HCT116 (cell line): ENCODE measurements around the gene LRRC74A. TPM values are rescaled to one million over a fixed set of nuclear protein-coding genes. Genes with fewer than 3 reads are reported as not detected.

ENCODE experiments used
- ATAC-seq: fragments of 200-7000 bp; cut with Tn5 transposase; 2 replicates; pipeline ENCODE4 v1.9.1; 2020; ENCODE audit warnings: mild to moderate bottlenecking, moderate library complexity
- BruUV-seq: library from RNA; stranded (reverse); fragments of 400-500 nt; replicated peaks from 2 replicates; lab custom pipeline; 2021; lab: Mats Ljungman, UMichigan
- CTCF ChIA-PET: fragments of 300-600 bp; sonication (Branson Sonifier 250); formaldehyde crosslinking; loops from one replicate; lab custom pipeline; 2021; ENCODE audit warnings: antibody characterized with exemption; lab: Charles Lee
- POLR2A ChIA-PET: fragments of 300-600, 350-600 bp; sonication (Branson Sonifier 250); formaldehyde crosslinking; loops from one replicate; lab custom pipeline; 2021; ENCODE audit warnings: antibody characterized with exemption; lab: Charles Lee
- RAD21 ChIA-PET, 2 experiments: fragments of 300-600 bp; sonication (Branson Sonifier 250); formaldehyde crosslinking; loops; one replicate each; lab custom pipeline; 2023; ENCODE audit warnings: low total read pairs in 2 of 2; ENCODE audit not compliant: uncharacterized antibody in 2 of 2, unreplicated experiment in 2 of 2, low non-redundant PET in 1 of 2; lab: Charles Lee
- DNase-seq: peaks from one replicate; pipeline ENCODE4 v3.0.0-alpha.2; 2010; ENCODE audit warnings: low read depth, low spot score
- H2AFZ ChIP-seq: fragments of 200-600 bp; shearing (Covaris generic), sonication (generic); 2 replicates; pipeline ENCODE4 v1.6.1; 2017; ENCODE audit warnings: low read depth, mixed run types, mixed read lengths, antibody characterized with exemption, low read length; ENCODE audit not compliant: poor library complexity, severe bottlenecking
- H3K27ac ChIP-seq: 2 replicates; pipeline ENCODE4 v1.5.1; 2012; ENCODE audit warnings: low read depth, low read length
- H3K27me3 ChIP-seq: fragments of 200-600 bp; sonication (generic); 2 replicates; pipeline ENCODE4 v1.6.1; 2016; ENCODE audit warnings: mixed run types, low read length, mixed read lengths; ENCODE audit not compliant: insufficient read depth
- H3K36me3 ChIP-seq, 2 experiments: fragments of 200-500 bp in 1 of 2; fragments of 200-600 bp in 1 of 2; sonication (Bioruptor generic) in 1 of 2; sonication (generic) in 1 of 2; 2 replicates each; pipeline versions ENCODE4 v1.5.1 to v1.6.1; 2014 to 2016; ENCODE audit warnings: low read length in 2 of 2, inconsistent platforms in 1 of 2, mixed read lengths in 1 of 2, mixed run types in 1 of 2; ENCODE audit not compliant: insufficient read depth in 2 of 2, control insufficient read depth in 1 of 2
- H3K4me1 ChIP-seq, 2 experiments: fragments of 200-600 bp in 1 of 2; sonication (generic) in 1 of 2; 2 replicates each; pipeline versions ENCODE4 v1.5.1 to v1.6.1; 2012 to 2017; ENCODE audit warnings: low read length in 2 of 2, inconsistent platforms in 1 of 2, mild to moderate bottlenecking in 1 of 2, mixed read lengths in 1 of 2, mixed run types in 1 of 2, moderate library complexity in 1 of 2; ENCODE audit not compliant: insufficient read depth in 2 of 2, control insufficient read depth in 1 of 2
- H3K4me2 ChIP-seq: fragments of 200-600 bp; sonication (generic); 2 replicates; pipeline ENCODE4 v1.6.1; 2017; ENCODE audit warnings: mixed run types, low read length, mixed read lengths
- H3K4me3 ChIP-seq, 2 experiments: fragments of 200-600 bp in 1 of 2; sonication (generic) in 1 of 2; replicated peaks in 1 of 2; 2 replicates each; pipeline ENCODE4 v1.5.1; 2011 to 2016; ENCODE audit warnings: low read length in 2 of 2, control low read depth in 1 of 2, low read depth in 1 of 2, mild to moderate bottlenecking in 1 of 2, mixed read lengths in 1 of 2, mixed run types in 1 of 2
- H3K79me2 ChIP-seq: fragments of 200-600 bp; sonication (generic); 2 replicates; pipeline ENCODE4 v1.6.1; 2017; ENCODE audit warnings: mild to moderate bottlenecking, mixed run types, low read length, moderate library complexity, mixed read lengths; ENCODE audit not compliant: insufficient read depth
- H3K9ac ChIP-seq: fragments of 200-600 bp; sonication (generic); 2 replicates; pipeline ENCODE4 v1.6.1; 2016; ENCODE audit warnings: low read length, mixed read lengths
- H3K9me2 ChIP-seq: fragments of 200-600 bp; sonication (generic), shearing (Covaris generic); 2 replicates; pipeline ENCODE4 v1.6.1; 2017; ENCODE audit warnings: mixed run types, mild to moderate bottlenecking, moderate library complexity; ENCODE audit not compliant: insufficient read depth
- H3K9me3 ChIP-seq, 2 experiments: fragments of 200-500 bp in 1 of 2; fragments of 200-600 bp in 1 of 2; sonication (Bioruptor generic) in 1 of 2; sonication (generic) in 1 of 2; 2 replicates each; pipeline ENCODE4 v1.6.1; 2014 to 2017; ENCODE audit warnings: low read length in 2 of 2, mixed read lengths in 2 of 2, inconsistent platforms in 1 of 2, low read depth in 1 of 2, mild to moderate bottlenecking in 1 of 2, mixed run types in 1 of 2, moderate library complexity in 1 of 2; ENCODE audit not compliant: control insufficient read depth in 1 of 2, insufficient read depth in 1 of 2
- H4K20me1 ChIP-seq: fragments of 200-600 bp; sonication (generic), shearing (Covaris generic); 2 replicates; pipeline ENCODE4 v1.6.1; 2017; ENCODE audit warnings: mixed run types, mild to moderate bottlenecking, moderate library complexity; ENCODE audit not compliant: insufficient read depth
- CBX3 ChIP-seq: IDR thresholded peaks from 2 replicates; pipeline ENCODE4 v1.6.1; 2012; ENCODE audit warnings: low read depth
- CEBPB ChIP-seq: IDR thresholded peaks from 2 replicates; pipeline ENCODE4 v1.6.1; 2012; ENCODE audit warnings: low read depth
- ELF1 ChIP-seq: IDR thresholded peaks from 2 replicates; pipeline ENCODE4 v1.6.1; 2012; ENCODE audit warnings: low read depth, borderline replicate concordance
- FOSL1 ChIP-seq: IDR thresholded peaks from 2 replicates; pipeline ENCODE4 v1.6.1; 2012; ENCODE audit warnings: low read depth
- JUND ChIP-seq: IDR thresholded peaks from 2 replicates; pipeline ENCODE4 v1.6.1; 2012
- POLR2A ChIP-seq: IDR thresholded peaks from 2 replicates; pipeline ENCODE4 v1.7.0; 2011; ENCODE audit warnings: borderline replicate concordance; ENCODE audit not compliant: insufficient read depth, insufficient read length; ENCODE audit errors: extremely low read depth
- SP1 ChIP-seq: IDR thresholded peaks from 2 replicates; pipeline ENCODE4 v1.6.1; 2012; ENCODE audit warnings: low read depth
- SRF ChIP-seq: IDR thresholded peaks from 2 replicates; pipeline ENCODE4 v1.6.1; 2012; ENCODE audit warnings: low read depth
- TCF7L2 ChIP-seq: IDR thresholded peaks from 2 replicates; pipeline ENCODE4 v1.7.0; 2011; ENCODE audit warnings: borderline replicate concordance, inconsistent platforms; ENCODE audit not compliant: insufficient read depth, insufficient read length; ENCODE audit errors: extremely low read depth
- YY1 ChIP-seq: IDR thresholded peaks from 2 replicates; pipeline ENCODE4 v1.6.1; 2011; ENCODE audit warnings: low read length, low read depth, moderate library complexity, mild to moderate bottlenecking; ENCODE audit not compliant: insufficient replicate concordance; ENCODE audit errors: extremely low read depth
- ZFX ChIP-seq: fragments of 450-650 bp; IDR thresholded peaks from 2 replicates; pipeline ENCODE4 v1.6.1; 2017
- ZNF274 ChIP-seq: fragments of 200-500 bp; sonication (Bioruptor generic); IDR thresholded peaks from 2 replicates; pipeline ENCODE4 v1.6.1; 2014; ENCODE audit warnings: mild to moderate bottlenecking, low read depth, low read length, inconsistent platforms
- intact Hi-C: fragments of 100-400 bp; cut with micrococcal nuclease; formaldehyde crosslinking; loops from 2 replicates; pipeline ENCODE4 v1.10.0; 2022
- total RNA-seq: library from RNA; stranded (reverse); gene quantifications from one replicate; pipeline ENCODE4 v1.2.1, GENCODE V29; 2021; ENCODE audit not compliant: unreplicated experiment
- TF ChIP-seq, protein P1 (sequence below): IDR thresholded peaks from 2 replicates; pipeline ENCODE4 v1.6.1; 2012
- TF ChIP-seq, protein P2 (sequence below): IDR thresholded peaks from 2 replicates; pipeline ENCODE4 v1.6.1; 2012; ENCODE audit warnings: low read depth
- TF ChIP-seq, protein P3 (sequence below): IDR thresholded peaks from 2 replicates; pipeline ENCODE4 v1.6.1; 2012

LRRC74A gene
- total RNA-seq, 1 experiment from 2014 or later, result not detected

DNA sequence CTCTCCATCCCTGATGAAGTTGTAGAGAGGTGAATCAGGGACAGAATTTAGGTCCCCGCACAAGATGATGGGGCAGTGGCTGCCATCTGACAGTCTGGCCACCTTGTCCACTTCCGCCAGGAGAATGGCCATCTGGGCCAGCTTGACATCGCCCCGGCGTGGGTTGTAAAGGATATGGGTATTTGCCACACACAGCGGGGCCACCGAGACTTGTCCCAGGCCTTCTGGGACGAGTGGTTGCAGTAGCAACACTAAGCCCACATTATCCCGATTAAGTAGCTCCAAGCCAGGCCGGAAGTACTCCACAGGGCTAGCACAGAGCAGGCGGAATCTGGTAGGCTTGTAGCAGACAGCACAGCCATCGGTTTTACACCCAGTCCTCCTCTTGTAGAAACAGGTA is 19.8 kb upstream of the LRRC74A start:
- Histone ChIP-seq H2AFZ (no peak overlapping the region), H4K20me1 (no peaks in the 10 kb centered on the region), H3K9me2 (no peaks in the 10 kb centered on the region), H3K4me1 (peaks cover 1 to 8% of the 10 kb centered on the region in 2 experiments; a peak in 3 of 4 replicates), H3K9ac (no peak overlapping the region), H3K4me2 (no peak overlapping the region), H3K9me3 (no peaks in the 10 kb centered on the region), H3K27me3 (no peaks in the 10 kb centered on the region), H3K79me2 (peaks cover 12% of the 10 kb centered on the region), H3K27ac (no peak overlapping the region), H3K4me3 (no peak overlapping the region), H3K36me3 (peaks cover 27 to 32% of the 10 kb centered on the region in 2 experiments; a peak in 3 of 4 replicates)
- DNase-seq (no peak), ATAC-seq (no peak)
- TF ChIP-seq POLR2A (no peak), JUND (no peak), TCF7L2 (no peak), CBX3 (no peak), ZNF274 (no peak), YY1 (no peak), FOSL1 (no peak), ELF1 (no peak), CEBPB (no peak), SP1 (no peak), SRF (no peak), ZFX (no peak)
- TF ChIP-seq, protein P1, sequence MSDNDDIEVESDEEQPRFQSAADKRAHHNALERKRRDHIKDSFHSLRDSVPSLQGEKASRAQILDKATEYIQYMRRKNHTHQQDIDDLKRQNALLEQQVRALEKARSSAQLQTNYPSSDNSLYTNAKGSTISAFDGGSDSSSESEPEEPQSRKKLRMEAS, result no peak
- TF ChIP-seq, protein P2, sequence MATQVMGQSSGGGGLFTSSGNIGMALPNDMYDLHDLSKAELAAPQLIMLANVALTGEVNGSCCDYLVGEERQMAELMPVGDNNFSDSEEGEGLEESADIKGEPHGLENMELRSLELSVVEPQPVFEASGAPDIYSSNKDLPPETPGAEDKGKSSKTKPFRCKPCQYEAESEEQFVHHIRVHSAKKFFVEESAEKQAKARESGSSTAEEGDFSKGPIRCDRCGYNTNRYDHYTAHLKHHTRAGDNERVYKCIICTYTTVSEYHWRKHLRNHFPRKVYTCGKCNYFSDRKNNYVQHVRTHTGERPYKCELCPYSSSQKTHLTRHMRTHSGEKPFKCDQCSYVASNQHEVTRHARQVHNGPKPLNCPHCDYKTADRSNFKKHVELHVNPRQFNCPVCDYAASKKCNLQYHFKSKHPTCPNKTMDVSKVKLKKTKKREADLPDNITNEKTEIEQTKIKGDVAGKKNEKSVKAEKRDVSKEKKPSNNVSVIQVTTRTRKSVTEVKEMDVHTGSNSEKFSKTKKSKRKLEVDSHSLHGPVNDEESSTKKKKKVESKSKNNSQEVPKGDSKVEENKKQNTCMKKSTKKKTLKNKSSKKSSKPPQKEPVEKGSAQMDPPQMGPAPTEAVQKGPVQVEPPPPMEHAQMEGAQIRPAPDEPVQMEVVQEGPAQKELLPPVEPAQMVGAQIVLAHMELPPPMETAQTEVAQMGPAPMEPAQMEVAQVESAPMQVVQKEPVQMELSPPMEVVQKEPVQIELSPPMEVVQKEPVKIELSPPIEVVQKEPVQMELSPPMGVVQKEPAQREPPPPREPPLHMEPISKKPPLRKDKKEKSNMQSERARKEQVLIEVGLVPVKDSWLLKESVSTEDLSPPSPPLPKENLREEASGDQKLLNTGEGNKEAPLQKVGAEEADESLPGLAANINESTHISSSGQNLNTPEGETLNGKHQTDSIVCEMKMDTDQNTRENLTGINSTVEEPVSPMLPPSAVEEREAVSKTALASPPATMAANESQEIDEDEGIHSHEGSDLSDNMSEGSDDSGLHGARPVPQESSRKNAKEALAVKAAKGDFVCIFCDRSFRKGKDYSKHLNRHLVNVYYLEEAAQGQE, result no peak
- TF ChIP-seq, protein P3, sequence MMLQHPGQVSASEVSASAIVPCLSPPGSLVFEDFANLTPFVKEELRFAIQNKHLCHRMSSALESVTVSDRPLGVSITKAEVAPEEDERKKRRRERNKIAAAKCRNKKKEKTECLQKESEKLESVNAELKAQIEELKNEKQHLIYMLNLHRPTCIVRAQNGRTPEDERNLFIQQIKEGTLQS, result no peak
- BruUV-seq, result no TSS peak
- RAD21 ChIA-PET, result no interaction called here
- POLR2A ChIA-PET, result no interaction called here
- CTCF ChIA-PET, result no interaction called here
- intact Hi-C loops, result no loop called here
